ENCODE results near the gene DIO2.

Gene DIO2

DNA sequence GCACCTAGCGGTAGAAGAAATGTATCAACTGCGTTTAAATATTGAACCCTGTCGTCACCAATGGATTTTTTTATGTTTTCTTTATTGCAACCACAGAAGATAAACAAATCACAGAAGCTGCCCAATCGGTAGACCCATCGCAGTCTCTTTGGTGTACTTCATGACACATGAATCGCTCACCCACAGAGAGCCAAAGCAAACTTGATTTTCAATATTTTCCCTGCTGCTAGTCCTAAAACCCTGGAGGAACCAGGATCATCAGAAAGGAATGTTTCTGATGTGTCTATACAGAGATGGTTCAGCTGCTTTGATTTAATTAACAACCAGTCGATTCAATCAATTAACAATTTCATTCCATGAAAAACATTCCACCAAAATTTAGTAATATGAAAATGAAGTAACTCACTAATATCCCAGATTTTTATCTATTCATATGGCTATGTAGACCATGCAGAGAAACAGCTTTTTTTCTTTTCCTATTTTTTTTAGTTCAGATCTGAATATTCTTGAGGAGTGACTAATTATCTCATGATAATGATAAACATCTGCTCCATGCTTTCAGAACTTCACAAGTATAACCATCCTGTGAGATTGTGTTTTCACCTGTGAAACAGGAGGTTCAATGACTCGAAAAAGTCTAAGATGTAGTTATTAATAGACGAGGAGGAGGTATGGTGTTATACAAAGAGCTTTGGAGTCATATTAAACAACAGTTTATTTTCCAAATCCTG is 46.1 kb downstream of the DIO2 start:
- H3K4me3 ChIP-seq (ENCODE audit: control insufficient read depth in 1 of 7, extremely low read depth in 1 of 7, insufficient read depth in 4 of 7, low read depth in 2 of 7, low read length in 6 of 7): no peak overlapping the region
- H3K36me3 ChIP-seq (ENCODE audit: control insufficient read depth in 4 of 4, insufficient read depth in 4 of 4, low read length in 3 of 4): no peaks in the 10 kb centered on the region
- no peaks in the 10 kb centered on the region for H3K27me3 ChIP-seq (replicated peaks in 2 of 5; ENCODE audit: control insufficient read depth in 4 of 5, insufficient read depth in 5 of 5, low read length in 4 of 5)
- CTCF ChIA-PET: interaction anchor here (1.0 kb wide), 1 partner anchor 9 kb away, joined by 3 read pairs; no protein-coding TSS in a partner anchor
- POLR2A ChIA-PET: no interaction called here
- no peaks in the 10 kb centered on the region for H3K9me3 ChIP-seq (ENCODE audit: control extremely low read depth in 1 of 5, control insufficient read depth in 4 of 5, insufficient read depth in 2 of 5, low read depth in 1 of 5, low read length in 4 of 5)
- DNase-seq: no peak
- no peaks in the 10 kb centered on the region for H3K4me1 ChIP-seq (ENCODE audit: control extremely low read depth in 1 of 4, control insufficient read depth in 4 of 4, insufficient read depth in 4 of 4, low read length in 3 of 4)
- WGBS (ENCODE audit: insufficient coverage): 95% methylated on average over 6 of the region's 9 CpGs
- no peak overlapping the region for H3K27ac ChIP-seq (ENCODE audit: insufficient read depth in 1 of 2, low read depth in 1 of 2, low read length in 2 of 2, poor library complexity in 1 of 2, severe bottlenecking in 2 of 2)

DNA sequence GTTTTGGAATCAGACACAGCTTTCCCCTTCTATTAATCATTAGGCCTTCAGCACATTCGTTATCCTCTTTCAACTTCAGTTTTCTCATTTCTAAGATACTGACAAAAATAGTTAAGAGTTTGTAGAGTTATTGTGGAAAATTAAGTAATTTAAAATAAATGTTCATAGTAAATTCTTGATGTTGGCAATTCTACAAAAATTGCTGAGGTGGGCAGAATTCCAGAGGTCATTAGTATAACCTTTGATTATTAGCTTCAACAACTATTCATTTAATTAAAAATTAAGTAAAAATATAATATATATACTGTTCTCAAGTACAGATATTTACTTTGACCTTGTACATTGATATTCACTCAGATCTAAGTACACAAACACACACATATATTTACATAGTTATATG is 58.5 kb downstream of the DIO2 start:
- Histone ChIP-seq H3K27ac (ENCODE audit: insufficient read depth in 1 of 2, low read depth in 1 of 2, low read length in 2 of 2, poor library complexity in 1 of 2, severe bottlenecking in 2 of 2) (no peak overlapping the region), H3K27me3 (replicated peaks in 2 of 5; ENCODE audit: control insufficient read depth in 4 of 5, insufficient read depth in 5 of 5, low read length in 4 of 5) (no peaks in the 10 kb centered on the region), H3K4me3 (ENCODE audit: control insufficient read depth in 1 of 7, extremely low read depth in 1 of 7, insufficient read depth in 4 of 7, low read depth in 2 of 7, low read length in 6 of 7) (no peak overlapping the region), H3K36me3 (ENCODE audit: control insufficient read depth in 4 of 4, insufficient read depth in 4 of 4, low read length in 3 of 4) (no peaks in the 10 kb centered on the region), H3K9me3 (ENCODE audit: control extremely low read depth in 1 of 5, control insufficient read depth in 4 of 5, insufficient read depth in 2 of 5, low read depth in 1 of 5, low read length in 4 of 5) (no peaks in the 10 kb centered on the region), H3K4me1 (ENCODE audit: control extremely low read depth in 1 of 4, control insufficient read depth in 4 of 4, insufficient read depth in 4 of 4, low read length in 3 of 4) (no peaks in the 10 kb centered on the region)
- CTCF ChIA-PET: no interaction called here
- POLR2A ChIA-PET: no interaction called here
- DNase-seq: no peak
- WGBS (ENCODE audit: insufficient coverage): no CpG with 5 or more reads among the region's 1 CpG

DNA sequence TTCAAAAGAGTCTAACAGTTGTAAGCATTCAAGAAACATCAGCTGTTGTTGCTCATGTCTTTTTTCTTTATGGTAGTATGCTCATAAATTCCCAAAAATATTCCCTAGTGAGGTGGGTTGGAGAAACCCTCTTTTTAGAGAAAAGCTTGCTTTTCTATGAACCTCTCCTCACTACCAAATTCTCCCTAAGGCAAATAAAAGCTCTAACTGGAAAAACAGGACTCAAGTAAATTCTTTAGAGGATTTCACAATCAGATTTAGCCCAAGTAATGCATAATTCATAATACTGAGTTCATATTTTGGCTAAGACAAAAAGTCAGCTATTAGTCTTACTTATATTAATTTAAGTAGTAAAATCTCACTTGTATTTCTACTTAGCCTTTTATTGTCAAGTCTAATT is 59.1 kb downstream of the DIO2 start:
- Histone ChIP-seq H3K36me3 (ENCODE audit: control insufficient read depth in 4 of 4, insufficient read depth in 4 of 4, low read length in 3 of 4) (no peaks in the 10 kb centered on the region), H3K4me3 (ENCODE audit: control insufficient read depth in 1 of 7, extremely low read depth in 1 of 7, insufficient read depth in 4 of 7, low read depth in 2 of 7, low read length in 6 of 7) (no peak overlapping the region), H3K4me1 (ENCODE audit: control extremely low read depth in 1 of 4, control insufficient read depth in 4 of 4, insufficient read depth in 4 of 4, low read length in 3 of 4) (no peaks in the 10 kb centered on the region), H3K9me3 (ENCODE audit: control extremely low read depth in 1 of 5, control insufficient read depth in 4 of 5, insufficient read depth in 2 of 5, low read depth in 1 of 5, low read length in 4 of 5) (no peaks in the 10 kb centered on the region), H3K27ac (ENCODE audit: insufficient read depth in 1 of 2, low read depth in 1 of 2, low read length in 2 of 2, poor library complexity in 1 of 2, severe bottlenecking in 2 of 2) (no peak overlapping the region), H3K27me3 (replicated peaks in 2 of 5; ENCODE audit: control insufficient read depth in 4 of 5, insufficient read depth in 5 of 5, low read length in 4 of 5) (no peaks in the 10 kb centered on the region)
- CTCF ChIA-PET: interaction anchor here (0.7 kb wide), 1 partner anchor 1107 kb away, joined by 4 read pairs; no protein-coding TSS in a partner anchor
- POLR2A ChIA-PET: no interaction called here
- DNase-seq: no peak

DNA sequence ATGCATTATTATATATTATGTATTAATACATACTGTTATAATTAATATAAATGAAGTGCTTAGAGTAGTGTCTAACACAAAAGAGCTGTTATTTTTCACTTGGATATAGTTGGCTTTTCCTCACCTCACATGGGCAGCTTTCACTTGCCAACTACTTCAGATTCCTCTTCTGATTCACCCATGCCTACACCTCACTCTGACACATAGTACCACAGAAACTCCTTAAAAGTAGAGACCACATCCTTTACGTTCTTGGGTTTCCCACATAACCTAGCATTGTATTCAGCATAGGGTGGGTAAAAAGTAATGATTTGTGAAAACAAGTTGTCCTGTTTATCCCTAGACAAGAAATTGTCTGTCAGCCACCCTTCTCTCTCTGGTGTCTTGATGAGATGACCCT is 61.0 kb downstream of the DIO2 start:
- ChIA-PET CTCF (no interaction called here), POLR2A (no interaction called here)
- H3K27me3 ChIP-seq (replicated peaks in 2 of 5; ENCODE audit: control insufficient read depth in 4 of 5, insufficient read depth in 5 of 5, low read length in 4 of 5): no peaks in the 10 kb centered on the region
- no peaks in the 10 kb centered on the region for H3K9me3 ChIP-seq (ENCODE audit: control extremely low read depth in 1 of 5, control insufficient read depth in 4 of 5, insufficient read depth in 2 of 5, low read depth in 1 of 5, low read length in 4 of 5)
- H3K4me3 ChIP-seq (ENCODE audit: control insufficient read depth in 1 of 7, extremely low read depth in 1 of 7, insufficient read depth in 4 of 7, low read depth in 2 of 7, low read length in 6 of 7): no peak overlapping the region
- DNase-seq: no peak
- WGBS (ENCODE audit: insufficient coverage): no CpG with 5 or more reads among the region's 1 CpG
- no peak overlapping the region for H3K27ac ChIP-seq (ENCODE audit: insufficient read depth in 1 of 2, low read depth in 1 of 2, low read length in 2 of 2, poor library complexity in 1 of 2, severe bottlenecking in 2 of 2)
- H3K36me3 ChIP-seq (ENCODE audit: control insufficient read depth in 4 of 4, insufficient read depth in 4 of 4, low read length in 3 of 4): no peaks in the 10 kb centered on the region
- no peaks in the 10 kb centered on the region for H3K4me1 ChIP-seq (ENCODE audit: control extremely low read depth in 1 of 4, control insufficient read depth in 4 of 4, insufficient read depth in 4 of 4, low read length in 3 of 4)
